Stomach (tissue), 4 donors: Measurements from ENCODE around the gene PTGR1.

Source experiments
- POLR2A ChIP-seq, 4 donors: fragments of 450-650 bp; IDR thresholded peaks; one replicate each; pipeline ENCODE4 v1.6.1; 2016; ENCODE audit warnings: antibody characterized with exemption in 4 of 4, control low read depth in 2 of 4, mild to moderate bottlenecking in 1 of 4, moderate library complexity in 1 of 4
- POLR2AphosphoS5 ChIP-seq, 3 donors: sonication (generic); formaldehyde crosslinking; IDR thresholded peaks; one replicate each; pipeline ENCODE4 v1.6.1; 2016; ENCODE audit warnings: antibody characterized with exemption in 3 of 3
- TF ChIP-seq, protein P1 (sequence below), 7 experiments: fragments of 450-650 bp in 4 of 7; fragments of 200-600 bp in 3 of 7; sonication (generic) in 3 of 7; IDR thresholded peaks; one replicate each; pipeline ENCODE4 v1.5.1; 2016 to 2019; ENCODE audit warnings: antibody characterized with exemption in 7 of 7, control low read depth in 2 of 7, mild to moderate bottlenecking in 1 of 7

DNA sequence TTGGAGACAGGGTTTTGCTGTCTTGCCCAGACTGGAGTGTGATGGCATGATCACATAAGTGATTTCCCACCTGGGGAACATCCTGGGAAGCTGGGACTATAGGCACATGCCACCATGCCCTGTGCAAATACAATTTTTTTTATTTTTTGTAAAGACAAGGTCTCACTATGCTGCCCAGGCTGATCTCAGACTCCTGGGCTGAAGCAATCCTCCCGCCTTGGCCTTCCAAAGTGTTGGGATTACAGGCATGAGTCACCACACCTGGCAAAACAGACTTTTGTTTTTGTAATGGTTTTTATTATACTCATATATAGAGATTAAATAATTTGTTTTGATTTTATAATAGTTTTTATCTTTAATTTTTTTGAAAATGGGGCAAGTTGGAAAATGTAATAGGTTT lies 46.4 kb upstream of the PTGR1 start:
- TF ChIP-seq POLR2A (IDR thresholded peaks at IDR 0.05): no peak
- TF ChIP-seq POLR2AphosphoS5 (IDR thresholded peaks at IDR 0.05): no peak
- TF ChIP-seq, protein P1, sequence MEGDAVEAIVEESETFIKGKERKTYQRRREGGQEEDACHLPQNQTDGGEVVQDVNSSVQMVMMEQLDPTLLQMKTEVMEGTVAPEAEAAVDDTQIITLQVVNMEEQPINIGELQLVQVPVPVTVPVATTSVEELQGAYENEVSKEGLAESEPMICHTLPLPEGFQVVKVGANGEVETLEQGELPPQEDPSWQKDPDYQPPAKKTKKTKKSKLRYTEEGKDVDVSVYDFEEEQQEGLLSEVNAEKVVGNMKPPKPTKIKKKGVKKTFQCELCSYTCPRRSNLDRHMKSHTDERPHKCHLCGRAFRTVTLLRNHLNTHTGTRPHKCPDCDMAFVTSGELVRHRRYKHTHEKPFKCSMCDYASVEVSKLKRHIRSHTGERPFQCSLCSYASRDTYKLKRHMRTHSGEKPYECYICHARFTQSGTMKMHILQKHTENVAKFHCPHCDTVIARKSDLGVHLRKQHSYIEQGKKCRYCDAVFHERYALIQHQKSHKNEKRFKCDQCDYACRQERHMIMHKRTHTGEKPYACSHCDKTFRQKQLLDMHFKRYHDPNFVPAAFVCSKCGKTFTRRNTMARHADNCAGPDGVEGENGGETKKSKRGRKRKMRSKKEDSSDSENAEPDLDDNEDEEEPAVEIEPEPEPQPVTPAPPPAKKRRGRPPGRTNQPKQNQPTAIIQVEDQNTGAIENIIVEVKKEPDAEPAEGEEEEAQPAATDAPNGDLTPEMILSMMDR (IDR thresholded peaks at IDR 0.05): no peak
